ENCODE data around the gene FSHB. TPM values are rescaled to one million over a fixed set of nuclear protein-coding genes. Genes with fewer than 3 reads are reported as not detected.

FSHB gene
- not detected for total RNA-seq

DNA sequence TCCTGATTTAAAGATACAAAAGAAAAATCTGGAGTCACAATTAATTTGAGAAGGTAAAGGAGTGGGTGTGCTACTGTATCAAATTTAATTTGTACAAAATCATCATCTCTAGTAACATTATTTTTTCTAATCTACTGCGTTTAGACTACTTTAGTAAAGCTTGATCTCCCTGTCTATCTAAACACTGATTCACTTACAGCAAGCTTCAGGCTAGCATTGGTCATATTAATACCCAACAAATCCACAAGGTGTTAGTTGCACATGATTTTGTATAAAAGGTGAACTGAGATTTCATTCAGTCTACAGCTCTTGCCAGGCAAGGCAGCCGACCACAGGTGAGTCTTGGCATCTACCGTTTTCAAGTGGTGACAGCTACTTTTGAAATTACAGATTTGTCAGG lies at the start of gene FSHB:
TSS of gene FSHB (plus strand) at position 301 of the 400 bp plus-strand sequence. CDS start 889 bp downstream, outside the sequence.
- intact Hi-C loops (cut with DNase I): no loop called here
- no peaks in the 10 kb centered on the region for H3K4me1 ChIP-seq
- WGBS, 2 donors: 64 to 66% methylated on average over 3 of the region's 3 CpGs
- no peaks in the 10 kb centered on the region for H3K27me3 ChIP-seq
- H3K4me3 ChIP-seq: no peak within 1 kb of the TSS
- no peak for ATAC-seq
- no peak for DNase-seq
- H3K9me3 ChIP-seq: peaks cover 0 to 4% (median 0%) of the 10 kb centered on the region in 3 donors
- no peaks in the 10 kb centered on the region for H3K36me3 ChIP-seq (replicated peaks in 1 of 2; ENCODE audit: insufficient read depth in 1 of 2, low read depth in 2 of 2)
- no peak within 1 kb of the TSS for H3K27ac ChIP-seq
- TF ChIP-seq, protein P1, sequence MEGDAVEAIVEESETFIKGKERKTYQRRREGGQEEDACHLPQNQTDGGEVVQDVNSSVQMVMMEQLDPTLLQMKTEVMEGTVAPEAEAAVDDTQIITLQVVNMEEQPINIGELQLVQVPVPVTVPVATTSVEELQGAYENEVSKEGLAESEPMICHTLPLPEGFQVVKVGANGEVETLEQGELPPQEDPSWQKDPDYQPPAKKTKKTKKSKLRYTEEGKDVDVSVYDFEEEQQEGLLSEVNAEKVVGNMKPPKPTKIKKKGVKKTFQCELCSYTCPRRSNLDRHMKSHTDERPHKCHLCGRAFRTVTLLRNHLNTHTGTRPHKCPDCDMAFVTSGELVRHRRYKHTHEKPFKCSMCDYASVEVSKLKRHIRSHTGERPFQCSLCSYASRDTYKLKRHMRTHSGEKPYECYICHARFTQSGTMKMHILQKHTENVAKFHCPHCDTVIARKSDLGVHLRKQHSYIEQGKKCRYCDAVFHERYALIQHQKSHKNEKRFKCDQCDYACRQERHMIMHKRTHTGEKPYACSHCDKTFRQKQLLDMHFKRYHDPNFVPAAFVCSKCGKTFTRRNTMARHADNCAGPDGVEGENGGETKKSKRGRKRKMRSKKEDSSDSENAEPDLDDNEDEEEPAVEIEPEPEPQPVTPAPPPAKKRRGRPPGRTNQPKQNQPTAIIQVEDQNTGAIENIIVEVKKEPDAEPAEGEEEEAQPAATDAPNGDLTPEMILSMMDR (IDR thresholded peaks at IDR 0.05): no peak
- no peak for TF ChIP-seq POLR2A (IDR thresholded peaks at IDR 0.05)

DNA sequence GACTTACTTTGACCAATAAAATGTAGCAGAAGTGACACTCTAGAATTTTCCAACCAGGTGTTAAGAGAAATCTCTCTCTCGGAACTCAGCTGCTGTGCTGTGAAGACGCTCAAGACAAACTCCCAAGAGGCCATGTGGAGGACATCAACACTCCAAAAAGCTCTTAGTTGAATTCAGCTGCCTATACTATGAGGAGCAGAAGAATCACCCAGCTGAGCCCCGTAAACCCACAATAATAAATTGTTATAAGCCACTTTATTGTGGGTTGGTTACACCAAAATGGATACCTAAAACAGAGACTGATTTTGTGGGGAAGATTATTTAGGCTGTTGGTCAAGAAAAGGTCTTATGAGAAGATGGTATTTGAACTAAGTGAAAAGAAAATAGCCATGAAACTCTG lies 44.1 kb upstream of the FSHB start:
- DNase-seq (no peak), ATAC-seq (no peak)
- H3K27me3 ChIP-seq: no peaks in the 10 kb centered on the region
- TF ChIP-seq POLR2A (IDR thresholded peaks at IDR 0.05): no peak
- TF ChIP-seq, protein P1 (IDR thresholded peaks at IDR 0.05): no peak
- H3K4me3 ChIP-seq: no peak overlapping the region
- 63 to 92% methylated on average over 3 of the region's 3 CpGs for WGBS, 2 donors
- peaks cover 0 to 5% (median 0%) of the 10 kb centered on the region in 3 donors for H3K9me3 ChIP-seq
- intact Hi-C loops (cut with DNase I): no loop called here
- H3K27ac ChIP-seq: no peak overlapping the region
- no peaks in the 10 kb centered on the region for H3K4me1 ChIP-seq
- H3K36me3 ChIP-seq (replicated peaks in 1 of 2; ENCODE audit: insufficient read depth in 1 of 2, low read depth in 2 of 2): no peaks in the 10 kb centered on the region

DNA sequence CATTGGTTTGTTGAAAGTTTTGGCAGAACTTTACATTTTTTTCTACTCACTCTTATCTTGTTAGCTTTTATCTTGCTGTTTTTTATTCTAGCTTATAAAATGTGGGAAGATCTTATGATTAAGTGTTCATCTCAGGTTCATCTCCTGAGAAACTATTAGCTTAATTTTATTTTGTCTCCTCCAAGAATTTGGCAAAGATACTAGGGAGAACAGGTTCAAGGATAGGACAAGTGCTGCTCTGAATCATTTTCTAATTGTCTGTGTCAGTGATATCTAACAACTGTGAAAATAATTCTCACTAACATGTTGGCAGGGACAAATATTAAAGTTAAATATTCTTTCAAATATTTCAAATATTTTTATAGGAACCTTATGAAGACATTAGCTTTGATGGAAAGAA lies 38.2 kb upstream of the FSHB start:
- Histone ChIP-seq H3K27ac (no peak overlapping the region), H3K36me3 (replicated peaks in 1 of 2; ENCODE audit: insufficient read depth in 1 of 2, low read depth in 2 of 2) (no peaks in the 10 kb centered on the region), H3K4me1 (no peaks in the 10 kb centered on the region), H3K9me3 (no peaks in the 10 kb centered on the region), H3K4me3 (no peak overlapping the region), H3K27me3 (no peaks in the 10 kb centered on the region)
- TF ChIP-seq POLR2A (IDR thresholded peaks at IDR 0.05): no peak
- TF ChIP-seq, protein P1 (IDR thresholded peaks at IDR 0.05): no peak
- no peak for ATAC-seq
- intact Hi-C loops (cut with DNase I): loop anchor here (10.0 kb wide), 1 partner anchor 58 kb away; no protein-coding TSS in a partner anchor
- no peak for DNase-seq

DNA sequence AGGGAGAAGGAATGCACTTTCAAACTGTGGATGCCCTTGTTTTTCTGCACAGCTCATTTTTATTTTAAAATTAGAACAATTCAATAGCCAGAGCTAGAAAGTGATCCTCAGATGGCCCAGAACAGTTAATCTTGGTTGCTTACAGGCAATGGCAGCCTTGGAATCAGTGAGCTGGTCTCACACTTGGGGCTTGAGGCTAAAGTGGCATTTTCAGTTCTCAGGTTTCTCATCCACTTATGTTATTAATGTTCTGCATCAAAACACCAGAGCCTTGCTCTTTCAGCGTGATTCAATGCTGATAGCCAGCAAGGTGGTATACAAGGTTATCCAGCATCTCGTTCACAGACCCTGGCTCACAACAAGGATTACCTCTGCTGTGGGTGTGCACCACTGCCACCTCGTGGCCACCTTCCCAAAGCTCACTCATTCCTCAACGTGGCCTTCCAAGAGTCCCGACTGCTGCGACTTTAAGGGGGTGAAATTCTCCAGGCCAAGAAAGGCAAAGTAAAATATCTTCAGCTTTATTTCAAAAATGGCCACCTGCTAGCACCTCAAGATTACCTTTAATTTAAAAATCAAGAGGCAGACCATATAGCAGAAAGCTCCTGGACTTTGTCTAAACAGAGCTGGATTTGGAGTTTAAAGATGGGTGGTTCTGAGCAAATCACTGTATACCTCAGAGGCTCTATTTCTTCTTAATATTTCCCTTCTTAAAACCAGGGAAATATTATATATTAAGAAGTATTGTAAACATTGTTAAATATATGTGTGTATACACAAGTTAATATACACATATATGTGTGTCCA lies 34.2 kb upstream of the FSHB start:
- H3K36me3 ChIP-seq (replicated peaks in 1 of 2; ENCODE audit: insufficient read depth in 1 of 2, low read depth in 2 of 2): no peaks in the 10 kb centered on the region
- no peak for TF ChIP-seq POLR2A (IDR thresholded peaks at IDR 0.05)
- TF ChIP-seq, protein P1 (IDR thresholded peaks at IDR 0.05): peak; percentile 58 to 77 (median 71)
- no peaks in the 10 kb centered on the region for H3K4me1 ChIP-seq
- H3K4me3 ChIP-seq: no peak overlapping the region
- H3K27ac ChIP-seq: no peak overlapping the region
- no peaks in the 10 kb centered on the region for H3K27me3 ChIP-seq
- intact Hi-C loops (cut with DNase I): loop anchor here (10.0 kb wide), 1 partner anchor 62 kb away; no protein-coding TSS in a partner anchor
- DNase-seq (peak; percentile 69 to 78 (median 72)), ATAC-seq (peak; percentile 78)
- no peaks in the 10 kb centered on the region for H3K9me3 ChIP-seq
- 4 to 11% methylated on average over 6 of the region's 6 CpGs for WGBS, 2 donors
